ENCODE data around the gene BDKRB2.
"Not testable (repeated sequence)": the region's sequence is repeated elsewhere in the genome, so short reads cannot be mapped to it uniquely, and the experiment has no call there.

The BDKRB2 gene

DNA sequence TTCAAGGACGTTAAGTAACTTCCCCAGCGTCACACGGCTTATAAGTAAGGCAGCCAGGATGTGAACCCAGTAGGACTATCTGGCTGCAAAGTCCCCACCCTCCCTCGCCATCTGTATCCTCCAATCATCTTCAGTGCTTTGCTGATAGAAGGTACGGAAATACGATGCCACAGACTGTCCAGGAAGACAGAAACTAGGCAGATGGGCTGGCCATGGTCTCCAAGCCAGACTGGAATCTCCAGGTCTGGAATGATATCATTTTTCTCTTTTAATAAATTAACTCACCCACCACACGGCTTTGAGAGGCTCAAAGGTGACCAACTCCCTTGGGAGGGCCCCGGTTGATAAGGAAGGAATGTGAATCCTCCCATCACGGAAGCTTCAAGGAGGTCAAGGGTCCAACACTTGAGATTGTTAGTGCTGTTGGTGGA lies 35.1 kb downstream of the BDKRB2 start:
- H3K36me3 ChIP-seq (replicated peaks; ENCODE audit: low read depth, low read length) = no peaks in the 10 kb centered on the region
- no peak overlapping the region for H3K4me2 ChIP-seq (ENCODE audit: low read length)
- no peak overlapping the region for H2AFZ ChIP-seq (ENCODE audit: low read depth, low read length)
- H3K9ac ChIP-seq (ENCODE audit: low read length) = no peak overlapping the region
- H3K4me1 ChIP-seq (ENCODE audit: low read length) = no peaks in the 10 kb centered on the region
- no peak for TF ChIP-seq EZH2phosphoT487 (IDR thresholded peaks at IDR 0.05; ENCODE audit: low read depth)
- TF ChIP-seq, protein P1, sequence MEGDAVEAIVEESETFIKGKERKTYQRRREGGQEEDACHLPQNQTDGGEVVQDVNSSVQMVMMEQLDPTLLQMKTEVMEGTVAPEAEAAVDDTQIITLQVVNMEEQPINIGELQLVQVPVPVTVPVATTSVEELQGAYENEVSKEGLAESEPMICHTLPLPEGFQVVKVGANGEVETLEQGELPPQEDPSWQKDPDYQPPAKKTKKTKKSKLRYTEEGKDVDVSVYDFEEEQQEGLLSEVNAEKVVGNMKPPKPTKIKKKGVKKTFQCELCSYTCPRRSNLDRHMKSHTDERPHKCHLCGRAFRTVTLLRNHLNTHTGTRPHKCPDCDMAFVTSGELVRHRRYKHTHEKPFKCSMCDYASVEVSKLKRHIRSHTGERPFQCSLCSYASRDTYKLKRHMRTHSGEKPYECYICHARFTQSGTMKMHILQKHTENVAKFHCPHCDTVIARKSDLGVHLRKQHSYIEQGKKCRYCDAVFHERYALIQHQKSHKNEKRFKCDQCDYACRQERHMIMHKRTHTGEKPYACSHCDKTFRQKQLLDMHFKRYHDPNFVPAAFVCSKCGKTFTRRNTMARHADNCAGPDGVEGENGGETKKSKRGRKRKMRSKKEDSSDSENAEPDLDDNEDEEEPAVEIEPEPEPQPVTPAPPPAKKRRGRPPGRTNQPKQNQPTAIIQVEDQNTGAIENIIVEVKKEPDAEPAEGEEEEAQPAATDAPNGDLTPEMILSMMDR (IDR thresholded peaks at IDR 0.05; ENCODE audit: low read depth, low read length) = no peak
- no peaks in the 10 kb centered on the region for H3K9me3 ChIP-seq (ENCODE audit: insufficient read depth, low read length)
- no peaks in the 10 kb centered on the region for H4K20me1 ChIP-seq (ENCODE audit: insufficient read depth, low read length)
- H3K4me3 ChIP-seq (ENCODE audit: low read length) = no peak overlapping the region
- H3K27ac ChIP-seq (ENCODE audit: low read length) = no peak overlapping the region
- peaks cover 39% of the 10 kb centered on the region; the same call in 1 of the 2 replicates for H3K27me3 ChIP-seq (ENCODE audit: low read depth, low read length)
- H3K79me2 ChIP-seq (ENCODE audit: low read length) = no peaks in the 10 kb centered on the region

DNA sequence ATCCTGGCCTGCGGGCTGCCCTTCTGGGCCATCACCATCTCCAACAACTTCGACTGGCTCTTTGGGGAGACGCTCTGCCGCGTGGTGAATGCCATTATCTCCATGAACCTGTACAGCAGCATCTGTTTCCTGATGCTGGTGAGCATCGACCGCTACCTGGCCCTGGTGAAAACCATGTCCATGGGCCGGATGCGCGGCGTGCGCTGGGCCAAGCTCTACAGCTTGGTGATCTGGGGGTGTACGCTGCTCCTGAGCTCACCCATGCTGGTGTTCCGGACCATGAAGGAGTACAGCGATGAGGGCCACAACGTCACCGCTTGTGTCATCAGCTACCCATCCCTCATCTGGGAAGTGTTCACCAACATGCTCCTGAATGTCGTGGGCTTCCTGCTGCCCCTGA lies 36.0 kb downstream of the BDKRB2 start:
- no peaks in the 10 kb centered on the region for H3K9me3 ChIP-seq (ENCODE audit: insufficient read depth, low read length)
- peaks cover 39% of the 10 kb centered on the region; the same call in 1 of the 2 replicates for H3K27me3 ChIP-seq (ENCODE audit: low read depth, low read length)
- H3K79me2 ChIP-seq (ENCODE audit: low read length) = no peaks in the 10 kb centered on the region
- no peak for TF ChIP-seq EZH2phosphoT487 (IDR thresholded peaks at IDR 0.05; ENCODE audit: low read depth)
- TF ChIP-seq, protein P1 (IDR thresholded peaks at IDR 0.05; ENCODE audit: low read depth, low read length) = no peak
- H4K20me1 ChIP-seq (ENCODE audit: insufficient read depth, low read length) = no peaks in the 10 kb centered on the region
- no peak overlapping the region for H3K9ac ChIP-seq (ENCODE audit: low read length)
- H2AFZ ChIP-seq (ENCODE audit: low read depth, low read length) = no peak overlapping the region
- no peak overlapping the region for H3K4me2 ChIP-seq (ENCODE audit: low read length)
- no peaks in the 10 kb centered on the region for H3K4me1 ChIP-seq (ENCODE audit: low read length)
- no peak overlapping the region for H3K4me3 ChIP-seq (ENCODE audit: low read length)
- no peaks in the 10 kb centered on the region for H3K36me3 ChIP-seq (replicated peaks; ENCODE audit: low read depth, low read length)
- H3K27ac ChIP-seq (ENCODE audit: low read length) = no peak overlapping the region

DNA sequence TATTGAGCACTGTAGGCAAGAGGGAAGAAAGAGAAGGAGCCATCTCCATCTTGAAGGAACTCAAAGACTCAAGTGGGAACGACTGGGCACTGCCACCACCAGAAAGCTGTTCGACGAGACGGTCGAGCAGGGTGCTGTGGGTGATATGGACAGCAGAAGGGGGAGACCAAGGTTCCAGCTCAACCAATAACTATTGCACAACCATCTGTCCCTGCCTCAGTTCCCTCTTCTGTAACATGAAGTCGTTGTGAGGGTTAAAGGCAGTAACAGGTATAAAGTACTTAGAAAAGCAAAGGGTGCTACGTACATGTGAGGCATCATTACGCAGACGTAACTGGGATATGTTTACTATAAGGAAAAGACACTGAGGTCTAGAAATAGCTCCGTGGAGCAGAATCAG lies 37.5 kb downstream of the BDKRB2 start:
- Histone ChIP-seq H3K79me2 (ENCODE audit: low read length) (no peaks in the 10 kb centered on the region), H2AFZ (ENCODE audit: low read depth, low read length) (no peak overlapping the region), H3K27me3 (ENCODE audit: low read depth, low read length) (peaks cover 36% of the 10 kb centered on the region; the same call in 1 of the 2 replicates), H3K36me3 (replicated peaks; ENCODE audit: low read depth, low read length) (no peaks in the 10 kb centered on the region), H3K27ac (ENCODE audit: low read length) (no peak overlapping the region), H3K4me2 (ENCODE audit: low read length) (no peak overlapping the region), H3K4me3 (ENCODE audit: low read length) (no peak overlapping the region), H4K20me1 (ENCODE audit: insufficient read depth, low read length) (no peaks in the 10 kb centered on the region), H3K9ac (ENCODE audit: low read length) (no peak overlapping the region), H3K4me1 (ENCODE audit: low read length) (no peaks in the 10 kb centered on the region), H3K9me3 (ENCODE audit: insufficient read depth, low read length) (no peaks in the 10 kb centered on the region)
- TF ChIP-seq, protein P1 (IDR thresholded peaks at IDR 0.05; ENCODE audit: low read depth, low read length) = no peak
- TF ChIP-seq EZH2phosphoT487 (IDR thresholded peaks at IDR 0.05; ENCODE audit: low read depth) = no peak

DNA sequence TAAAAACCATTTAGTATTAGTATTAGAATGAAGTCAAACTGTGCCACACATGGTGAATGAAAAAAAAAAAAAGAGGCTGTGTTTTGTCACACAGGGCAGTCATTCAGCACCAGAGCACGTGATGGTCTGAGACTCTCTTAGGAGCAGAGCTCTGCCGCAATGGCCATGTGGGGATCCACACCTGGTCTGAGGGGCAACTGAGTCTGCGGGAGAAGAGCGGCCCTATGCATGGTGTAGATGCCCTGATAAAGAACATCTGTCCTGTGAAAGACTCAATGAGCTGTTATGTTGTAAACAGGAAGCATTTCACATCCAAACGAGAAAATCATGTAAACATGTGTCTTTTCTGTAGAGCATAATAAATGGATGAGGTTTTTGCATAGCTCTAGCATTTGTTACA lies 39.1 kb downstream of the BDKRB2 start:
- no peak overlapping the region for H3K4me2 ChIP-seq (ENCODE audit: low read length)
- TF ChIP-seq EZH2phosphoT487 (IDR thresholded peaks at IDR 0.05; ENCODE audit: low read depth) = no peak
- TF ChIP-seq, protein P1 (IDR thresholded peaks at IDR 0.05; ENCODE audit: low read depth, low read length) = no peak
- no peaks in the 10 kb centered on the region for H4K20me1 ChIP-seq (ENCODE audit: insufficient read depth, low read length)
- H3K27me3 ChIP-seq (ENCODE audit: low read depth, low read length) = peaks cover 20% of the 10 kb centered on the region; the same call in 1 of the 2 replicates
- H3K9ac ChIP-seq (ENCODE audit: low read length) = no peak overlapping the region
- H3K27ac ChIP-seq (ENCODE audit: low read length) = no peak overlapping the region
- H3K4me3 ChIP-seq (ENCODE audit: low read length) = no peak overlapping the region
- no peak overlapping the region for H2AFZ ChIP-seq (ENCODE audit: low read depth, low read length)
- H3K9me3 ChIP-seq (ENCODE audit: insufficient read depth, low read length) = no peaks in the 10 kb centered on the region
- no peaks in the 10 kb centered on the region for H3K4me1 ChIP-seq (ENCODE audit: low read length)
- no peaks in the 10 kb centered on the region for H3K79me2 ChIP-seq (ENCODE audit: low read length)
- H3K36me3 ChIP-seq (replicated peaks; ENCODE audit: low read depth, low read length) = no peaks in the 10 kb centered on the region

DNA sequence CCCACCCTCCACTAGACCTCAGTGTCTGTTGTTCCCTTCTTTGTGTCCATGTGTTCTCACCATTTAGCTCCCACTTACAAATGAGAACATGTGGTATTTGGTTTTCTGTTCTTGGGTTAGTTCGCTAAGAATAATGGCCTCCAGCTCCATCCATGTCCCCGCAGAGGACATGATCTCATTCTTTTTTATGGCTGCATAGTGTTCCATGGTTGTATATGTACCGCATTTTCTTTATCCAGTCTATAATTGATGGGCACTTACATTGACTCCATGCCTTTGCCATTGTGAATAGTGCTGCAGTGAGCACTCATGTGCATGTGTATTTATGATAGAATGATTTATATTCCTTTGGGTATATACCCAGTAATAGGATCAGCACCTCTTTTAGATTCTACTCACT lies 40.4 kb downstream of the BDKRB2 start:
- not testable (repeated sequence) for H3K36me3 ChIP-seq (replicated peaks; ENCODE audit: low read depth, low read length); H3K9me3 ChIP-seq (ENCODE audit: insufficient read depth, low read length); H3K79me2 ChIP-seq (ENCODE audit: low read length); H3K27ac ChIP-seq (ENCODE audit: low read length); H3K9ac ChIP-seq (ENCODE audit: low read length); H4K20me1 ChIP-seq (ENCODE audit: insufficient read depth, low read length); H3K4me2 ChIP-seq (ENCODE audit: low read length); H3K4me1 ChIP-seq (ENCODE audit: low read length); H2AFZ ChIP-seq (ENCODE audit: low read depth, low read length); H3K4me3 ChIP-seq (ENCODE audit: low read length)
- H3K27me3 ChIP-seq (ENCODE audit: low read depth, low read length) = peaks cover 14% of the 10 kb centered on the region; the same call in 1 of the 2 replicates

All from OCI-LY3 (cell line).